AG09319 (cell line): ENCODE measurements around the gene ATP5F1D.

Experiments used
- DNase-seq: peaks from one replicate; pipeline ENCODE4 v3.0.0-alpha.2; 2010; ENCODE audit warnings: low read depth; ENCODE audit errors: extremely low read depth
- CTCF ChIP-seq: IDR thresholded peaks from 2 replicates; pipeline ENCODE4 v1.5.1; 2011; ENCODE audit warnings: low read depth, mild to moderate bottlenecking, inconsistent platforms, low read length, moderate library complexity

ATP5F1D gene

GRCh38 chr19:1260749-1261537, 19.4 kb downstream of the ATP5F1D start:
- DNase-seq, result peak; percentile 95
- TF ChIP-seq CTCF, result no peak

GRCh38 chr19:1261538-1261797, 19.9 kb downstream of the ATP5F1D start:
- TF ChIP-seq CTCF, result peak; percentile 3
- no peak for DNase-seq

- TF ChIP-seq CTCF, result no peak
These were observed 20.5 kb downstream of the ATP5F1D start for GRCh38 chr19:1261798-1262622.

GRCh38 chr19:1262623-1263123, 21.1 kb downstream of the ATP5F1D start:
- no peak for TF ChIP-seq CTCF
- no peak for DNase-seq

More at GRCh38 chr19:1261798-1262622, 20.5 kb downstream of the ATP5F1D start:
- no peak for DNase-seq

GRCh38 chr19:1263188-1263587, 21.6 kb downstream of the ATP5F1D start:
- no peak for DNase-seq
- no peak for TF ChIP-seq CTCF

GRCh38 chr19:1264801-1265614, 23.5 kb downstream of the ATP5F1D start:
- no peak for DNase-seq
- no peak for TF ChIP-seq CTCF
